ENCODE data around the gene SIAH3.
A peak's percentile ranks its signal among the peaks of the same experiment; 100 is the strongest.
"Not testable (repeated sequence)": the region's sequence is repeated elsewhere in the genome, so short reads cannot be mapped to it uniquely, and the experiment has no call there.

SIAH3 gene

GRCh38 chr13:45851171-45851921 lies at the start of gene SIAH3:
Gene SIAH3 (minus strand): TSS chr13:45851753. CDS start chr13:45851629, 124 bp downstream.
- ATAC-seq = peak; percentile 47
- peak; percentile 17 for DNase-seq

- DNase-seq (no peak), ATAC-seq (no peak)
These were observed 47.9 kb upstream of the SIAH3 start for GRCh38 chr13:45899406-45899805.

- ATAC-seq (no peak), DNase-seq (no peak)
These were observed 46.0 kb upstream of the SIAH3 start for GRCh38 chr13:45897562-45897961.

- no peak for ATAC-seq
These were observed 44.7 kb upstream of the SIAH3 start for GRCh38 chr13:45896285-45896684.

GRCh38 chr13:45895881-45896280 lies 44.3 kb upstream of the SIAH3 start:
- no peak for ATAC-seq
- no peak for DNase-seq

More at GRCh38 chr13:45896285-45896684, 44.7 kb upstream of the SIAH3 start:
- no peak for DNase-seq

- ATAC-seq = no peak
- DNase-seq = no peak
These were observed 41.0 kb upstream of the SIAH3 start for GRCh38 chr13:45892513-45892912.

- ATAC-seq (no peak), DNase-seq (no peak)
These were observed 38.2 kb upstream of the SIAH3 start for GRCh38 chr13:45889590-45890243.

GRCh38 chr13:45886466-45886865 lies 34.9 kb upstream of the SIAH3 start:
- DNase-seq (no peak), ATAC-seq (no peak)

- DNase-seq (no peak), ATAC-seq (no peak)
These were observed 33.6 kb upstream of the SIAH3 start for GRCh38 chr13:45885194-45885593.

GRCh38 chr13:45882626-45883025 lies 31.1 kb upstream of the SIAH3 start:
- ATAC-seq (no peak), DNase-seq (no peak)

- no peak for ATAC-seq
These were observed 29.8 kb upstream of the SIAH3 start for GRCh38 chr13:45881353-45881752.

GRCh38 chr13:45880242-45880641 lies 28.7 kb upstream of the SIAH3 start:
- ATAC-seq (no peak), DNase-seq (no peak)

More at GRCh38 chr13:45881353-45881752, 29.8 kb upstream of the SIAH3 start:
- no peak for DNase-seq

GRCh38 chr13:45879666-45880065 lies 28.1 kb upstream of the SIAH3 start:
- ATAC-seq = no peak
- DNase-seq = no peak

- ATAC-seq = no peak
These were observed 27.4 kb upstream of the SIAH3 start for GRCh38 chr13:45878966-45879365.

GRCh38 chr13:45876781-45877180 lies 25.2 kb upstream of the SIAH3 start:
- ATAC-seq (no peak), DNase-seq (no peak)

More at GRCh38 chr13:45878966-45879365, 27.4 kb upstream of the SIAH3 start:
- DNase-seq = no peak

GRCh38 chr13:45875951-45876350 lies 24.4 kb upstream of the SIAH3 start:
- DNase-seq = no peak
- ATAC-seq = no peak

GRCh38 chr13:45873491-45874325 lies 22.2 kb upstream of the SIAH3 start:
- no peak for ATAC-seq
- DNase-seq = no peak

GRCh38 chr13:45872566-45872965 lies 21.0 kb upstream of the SIAH3 start:
- ATAC-seq (no peak), DNase-seq (no peak)

GRCh38 chr13:45871201-45871600 lies 19.6 kb upstream of the SIAH3 start:
- not testable (repeated sequence) for DNase-seq, ATAC-seq

- ATAC-seq (no peak), DNase-seq (no peak)
These were observed 18.7 kb upstream of the SIAH3 start for GRCh38 chr13:45870232-45870631.

GRCh38 chr13:45865414-45865813 lies 13.9 kb upstream of the SIAH3 start:
- ATAC-seq (no peak), DNase-seq (no peak)

- DNase-seq = no peak
- no peak for ATAC-seq
These were observed 12.4 kb upstream of the SIAH3 start for GRCh38 chr13:45863709-45864590.
